Central memory CD8-positive, alpha-beta T cell (primary cell): Measurements from ENCODE around the gene HOOK1.

Source experiments
- ATAC-seq: fragments of 150-1000 bp; cut with Tn5 transposase; replicated peaks from 2 replicates; pipeline ENCODE4 v1.10.0; 2022; ENCODE audit warnings: mild to moderate bottlenecking, moderate FRiP score, moderate number of reproducible peaks; ENCODE audit not compliant: poor library complexity, severe bottlenecking; ENCODE audit errors: extremely low read depth
- DNase-seq, 2 donors: peaks; one replicate each; pipeline ENCODE4 v3.0.0; 2021; ENCODE audit warnings: low spot score in 2 of 2
- H3K27ac Mint-ChIP-seq: one replicate; pipeline ENCODE4 v1.8.0; 2022; ENCODE audit warnings: low read depth, mild to moderate bottlenecking, moderate library complexity, mixed read lengths
- H3K27me3 Mint-ChIP-seq: one replicate; pipeline ENCODE4 v1.8.0; 2022; ENCODE audit warnings: mixed read lengths
- H3K36me3 Mint-ChIP-seq: one replicate; pipeline ENCODE4 v1.8.0; 2022; ENCODE audit warnings: mild to moderate bottlenecking, moderate library complexity, mixed read lengths; ENCODE audit not compliant: insufficient read depth
- H3K4me1 Mint-ChIP-seq: one replicate; pipeline ENCODE4 v1.8.0; 2022; ENCODE audit warnings: mixed read lengths
- H3K4me3 Mint-ChIP-seq: one replicate; pipeline ENCODE4 v1.8.0; 2022; ENCODE audit warnings: mild to moderate bottlenecking, moderate library complexity, mixed read lengths
- H3K9me3 Mint-ChIP-seq: one replicate; pipeline ENCODE4 v1.8.0; 2022; ENCODE audit warnings: mixed read lengths

Gene HOOK1

DNA sequence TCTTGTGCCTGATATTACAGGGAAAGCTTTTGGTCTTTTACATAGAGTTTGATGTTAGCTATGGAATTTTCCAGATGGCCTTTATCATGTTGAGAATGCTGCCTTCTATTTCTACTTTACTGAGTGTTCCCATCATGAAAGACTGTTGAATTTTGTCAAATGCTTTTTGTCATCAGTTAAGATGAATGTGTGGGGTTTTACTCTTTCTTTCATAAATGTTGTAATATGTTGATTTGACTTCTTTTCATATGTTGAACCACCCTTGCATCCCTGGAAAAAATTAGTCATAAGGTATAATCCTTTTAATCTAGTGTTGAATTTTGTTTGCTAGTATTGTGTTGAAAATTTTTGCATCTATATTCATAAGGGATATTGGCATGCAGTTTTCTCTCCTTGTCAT, 16.1 kb upstream of the HOOK1 start:
- DNase-seq, result no peak
- H3K4me1 Mint-ChIP-seq, result no peaks in the 10 kb centered on the region
- no peaks in the 10 kb centered on the region for H3K36me3 Mint-ChIP-seq
- H3K27me3 Mint-ChIP-seq, result peaks cover 37% of the 10 kb centered on the region
- H3K4me3 Mint-ChIP-seq, result no peak overlapping the region
- H3K9me3 Mint-ChIP-seq, result no peaks in the 10 kb centered on the region
- no peak overlapping the region for H3K27ac Mint-ChIP-seq
- no peak for ATAC-seq

DNA sequence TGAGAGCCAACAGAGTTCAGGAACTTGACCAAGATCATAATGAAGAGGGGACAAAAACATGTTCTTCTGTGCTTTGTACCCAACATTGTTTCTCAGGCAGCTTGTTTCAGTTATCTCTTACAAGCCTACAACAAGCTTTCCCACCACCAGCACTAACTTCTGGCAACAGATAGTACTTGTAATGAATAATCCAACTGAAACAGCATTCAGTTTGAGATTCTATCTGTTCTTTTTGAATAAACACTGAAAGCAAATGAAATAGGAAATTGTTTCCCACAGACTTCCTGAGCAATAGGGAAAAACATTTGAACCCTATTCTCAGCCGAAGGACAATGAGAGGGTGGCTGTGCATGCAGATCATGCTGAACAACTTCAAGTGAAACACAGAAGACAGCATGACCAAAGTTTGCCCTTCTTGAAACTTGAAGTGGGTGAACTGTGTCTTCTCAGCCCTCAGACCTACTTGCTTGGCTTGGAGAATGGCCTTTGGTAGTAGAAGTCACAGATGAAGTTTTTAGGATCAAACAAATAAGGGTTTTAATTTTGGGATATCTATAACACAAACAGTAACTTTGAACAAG, 11.2 kb upstream of the HOOK1 start:
- Mint-ChIP-seq H3K4me3 (no peak overlapping the region), H3K9me3 (no peaks in the 10 kb centered on the region), H3K36me3 (no peaks in the 10 kb centered on the region), H3K27ac (no peak overlapping the region), H3K4me1 (no peaks in the 10 kb centered on the region), H3K27me3 (peaks cover 38% of the 10 kb centered on the region)
- DNase-seq (no peak), ATAC-seq (no peak)

DNA sequence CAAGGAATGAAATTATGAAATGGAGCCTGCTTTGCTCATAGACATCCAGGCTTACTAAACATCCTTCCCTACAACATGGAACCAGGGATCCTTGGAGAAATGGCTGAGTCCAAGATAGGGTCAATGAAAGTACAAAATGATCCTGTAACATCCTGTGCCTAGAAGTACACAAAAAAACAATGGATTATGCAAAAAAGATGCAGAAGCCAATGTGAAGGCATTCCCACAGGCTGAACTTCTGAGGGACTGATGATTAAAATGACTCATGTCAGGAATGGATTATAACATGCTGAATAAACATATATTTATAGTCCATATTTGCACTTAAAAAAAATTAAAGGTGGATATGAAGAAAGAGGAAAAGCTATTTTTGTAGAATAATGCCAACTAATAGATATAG, 10.4 kb upstream of the HOOK1 start:
- Mint-ChIP-seq H3K4me3 (no peak overlapping the region), H3K9me3 (no peaks in the 10 kb centered on the region), H3K4me1 (no peaks in the 10 kb centered on the region), H3K27me3 (peaks cover 45% of the 10 kb centered on the region), H3K36me3 (no peaks in the 10 kb centered on the region), H3K27ac (no peak overlapping the region)
- ATAC-seq (no peak), DNase-seq (no peak)

DNA sequence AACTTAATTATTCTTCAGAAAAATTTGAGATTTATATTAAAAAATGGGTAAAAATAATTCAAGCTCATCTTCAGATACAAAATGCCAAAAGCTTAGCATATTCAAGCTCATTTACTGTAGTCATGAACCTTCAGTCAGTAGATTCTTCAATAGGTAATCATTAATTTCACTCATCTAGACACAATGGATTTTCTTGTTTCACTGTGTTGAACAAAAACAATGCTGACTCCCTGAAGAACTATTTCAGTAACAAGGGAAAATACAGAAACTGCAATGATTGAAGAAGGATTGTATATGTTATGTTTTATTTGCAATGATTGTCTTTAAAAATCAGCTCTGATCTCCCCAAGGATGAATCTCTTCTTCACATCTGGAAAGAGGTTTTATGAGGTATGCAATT, 9.2 kb upstream of the HOOK1 start:
- ATAC-seq (no peak), DNase-seq (no peak)
- Mint-ChIP-seq H3K27ac (no peak overlapping the region), H3K27me3 (peaks cover 52% of the 10 kb centered on the region), H3K9me3 (no peaks in the 10 kb centered on the region), H3K36me3 (no peaks in the 10 kb centered on the region), H3K4me1 (no peaks in the 10 kb centered on the region), H3K4me3 (no peak overlapping the region)

DNA sequence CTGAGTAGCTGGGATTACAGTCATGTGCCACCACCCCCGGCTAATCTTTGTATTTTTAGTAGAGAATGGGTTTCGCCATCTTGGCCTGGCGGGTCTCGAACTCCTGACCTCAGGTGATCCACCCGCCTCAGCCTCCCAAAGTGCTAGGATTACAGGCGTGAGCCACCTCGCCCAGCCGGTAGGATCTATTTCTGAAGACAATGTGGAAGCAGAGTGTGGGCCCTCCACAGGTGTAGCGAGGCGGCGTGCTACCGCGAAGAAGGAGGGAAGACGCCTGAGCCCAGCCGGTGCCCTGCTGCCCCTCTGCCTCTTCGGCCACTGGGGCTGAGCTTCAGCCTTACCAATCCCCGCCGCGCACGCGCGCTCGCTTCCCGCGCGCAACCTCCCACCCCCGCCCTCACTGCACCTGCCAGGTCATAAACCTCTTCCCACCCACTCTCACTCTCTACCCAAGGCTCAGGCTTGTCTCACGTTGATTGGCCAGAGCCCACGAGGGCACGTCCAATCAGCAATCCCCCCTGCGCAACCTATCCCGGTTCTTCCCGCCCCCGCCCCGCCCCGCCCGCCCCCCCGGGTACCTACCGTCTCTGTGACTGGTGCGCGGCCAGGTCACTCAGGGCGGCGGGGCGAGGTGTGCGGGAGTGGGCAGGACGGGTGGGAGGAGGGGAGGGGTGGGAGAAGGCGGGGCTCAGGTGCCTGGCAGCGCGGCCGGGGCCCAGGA, 409 bp upstream of the HOOK1 start:
- Mint-ChIP-seq H3K27me3 (peaks cover 23% of the 10 kb centered on the region), H3K4me3 (no peak overlapping the region), H3K36me3 (peaks cover 8% of the 10 kb centered on the region), H3K27ac (peak overlapping the region; percentile 3), H3K9me3 (no peaks in the 10 kb centered on the region), H3K4me1 (peaks cover 6% of the 10 kb centered on the region)
- peak; percentile 51 to 79 for DNase-seq
- peak; percentile 94 for ATAC-seq

DNA sequence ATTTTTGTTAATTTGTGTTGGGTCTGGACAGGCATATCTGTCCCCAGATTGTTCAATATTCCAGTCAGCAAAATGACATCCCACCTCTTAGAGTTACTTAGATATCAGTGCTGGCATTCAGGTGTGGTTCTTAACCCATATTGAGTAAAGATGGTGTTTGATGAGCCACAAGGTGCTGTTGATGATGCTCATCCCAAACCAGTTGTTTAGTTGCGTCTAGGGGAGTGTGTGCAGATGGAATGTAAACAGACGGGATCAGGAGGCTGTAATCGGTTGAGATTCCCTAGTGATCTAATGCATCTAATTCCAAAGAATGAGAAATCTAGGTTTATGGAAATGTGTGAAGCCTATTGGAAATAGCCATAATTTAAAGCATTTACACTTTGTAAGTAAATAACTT, 1.1 kb downstream of the HOOK1 start:
- ATAC-seq (no peak), DNase-seq (no peak)
- peaks cover 8% of the 10 kb centered on the region for H3K36me3 Mint-ChIP-seq

DNA sequence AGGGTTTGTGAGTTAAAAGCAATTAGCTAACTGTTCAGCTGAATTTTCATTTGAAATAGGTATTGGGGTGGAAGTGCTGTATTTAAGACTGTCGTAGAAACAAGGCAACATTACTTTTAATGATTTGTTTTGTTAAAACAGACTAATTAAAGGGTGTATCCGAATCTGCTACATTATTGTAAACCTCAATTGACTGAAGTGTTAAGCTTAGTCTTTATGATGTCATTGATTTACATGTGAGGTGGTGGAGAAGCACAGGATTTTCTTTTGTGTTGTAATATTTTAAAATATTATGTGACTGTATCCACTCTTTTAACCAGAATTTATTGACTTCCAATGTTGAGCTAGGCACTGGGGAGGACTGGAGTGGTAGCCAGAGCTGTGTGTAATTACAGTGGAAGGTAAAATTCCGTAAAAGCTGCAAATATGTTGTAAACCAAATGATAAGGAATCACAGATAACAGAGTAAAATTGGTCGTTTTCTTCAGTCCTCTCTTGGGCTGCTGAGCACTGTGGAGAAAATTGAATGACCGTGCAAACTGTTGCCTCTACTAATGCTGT, 1.6 kb downstream of the HOOK1 start:
- Mint-ChIP-seq H3K9me3 (no peaks in the 10 kb centered on the region), H3K36me3 (peaks cover 8% of the 10 kb centered on the region), H3K27me3 (peaks cover 3% of the 10 kb centered on the region), H3K4me1 (peaks cover 6% of the 10 kb centered on the region), H3K4me3 (no peak overlapping the region), H3K27ac (no peak overlapping the region)
- DNase-seq (no peak), ATAC-seq (no peak)

More for the DNA sequence above, 1.1 kb downstream of the HOOK1 start:
- Mint-ChIP-seq H3K4me1 (peaks cover 6% of the 10 kb centered on the region), H3K27ac (no peak overlapping the region), H3K27me3 (peaks cover 8% of the 10 kb centered on the region), H3K4me3 (no peak overlapping the region), H3K9me3 (no peaks in the 10 kb centered on the region)

DNA sequence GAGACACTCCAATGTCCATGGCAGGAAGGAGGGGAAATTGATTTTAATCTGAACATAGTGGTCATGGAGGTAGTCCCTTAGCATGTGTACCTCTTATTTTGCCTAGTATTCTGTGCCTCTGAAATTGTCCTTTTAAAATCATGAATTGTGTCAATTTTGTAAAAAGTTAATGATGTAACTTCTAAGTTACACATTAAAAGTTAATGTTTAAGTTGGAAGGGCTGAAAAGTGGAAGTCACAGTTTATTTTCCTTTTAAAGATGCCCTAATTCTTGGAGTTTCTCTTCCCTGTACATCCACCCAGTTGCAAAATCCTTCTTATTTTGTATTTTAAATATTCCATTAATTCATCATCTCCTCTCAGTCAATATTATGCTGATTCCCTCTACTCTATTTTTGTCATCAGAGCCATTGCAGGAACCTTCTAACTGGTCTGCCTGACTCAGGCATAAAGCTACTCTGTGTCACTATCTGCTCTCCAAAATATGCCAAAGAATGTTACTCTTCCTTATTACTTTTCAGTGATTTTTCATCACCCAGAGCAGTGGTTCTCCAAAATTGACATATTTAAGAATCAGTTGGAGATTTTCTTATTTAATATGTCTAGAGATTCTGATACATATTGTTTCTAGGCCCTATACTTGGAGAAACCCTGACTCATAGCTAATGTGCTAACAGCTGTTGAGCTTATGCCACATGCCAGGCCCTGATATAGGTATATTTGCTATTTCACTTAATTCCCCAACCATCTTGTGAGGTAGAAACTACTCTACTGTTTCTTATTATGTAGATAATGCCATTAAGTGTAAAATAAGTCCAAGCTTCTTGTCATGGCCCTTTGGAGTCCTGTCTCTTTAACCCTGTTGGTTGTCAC, 5.1 kb downstream of the HOOK1 start:
- Mint-ChIP-seq H3K9me3 (no peaks in the 10 kb centered on the region), H3K36me3 (peaks cover 3% of the 10 kb centered on the region), H3K27me3 (no peaks in the 10 kb centered on the region), H3K4me3 (no peak overlapping the region), H3K4me1 (no peaks in the 10 kb centered on the region), H3K27ac (no peak overlapping the region)
- ATAC-seq (no peak), DNase-seq (no peak)

DNA sequence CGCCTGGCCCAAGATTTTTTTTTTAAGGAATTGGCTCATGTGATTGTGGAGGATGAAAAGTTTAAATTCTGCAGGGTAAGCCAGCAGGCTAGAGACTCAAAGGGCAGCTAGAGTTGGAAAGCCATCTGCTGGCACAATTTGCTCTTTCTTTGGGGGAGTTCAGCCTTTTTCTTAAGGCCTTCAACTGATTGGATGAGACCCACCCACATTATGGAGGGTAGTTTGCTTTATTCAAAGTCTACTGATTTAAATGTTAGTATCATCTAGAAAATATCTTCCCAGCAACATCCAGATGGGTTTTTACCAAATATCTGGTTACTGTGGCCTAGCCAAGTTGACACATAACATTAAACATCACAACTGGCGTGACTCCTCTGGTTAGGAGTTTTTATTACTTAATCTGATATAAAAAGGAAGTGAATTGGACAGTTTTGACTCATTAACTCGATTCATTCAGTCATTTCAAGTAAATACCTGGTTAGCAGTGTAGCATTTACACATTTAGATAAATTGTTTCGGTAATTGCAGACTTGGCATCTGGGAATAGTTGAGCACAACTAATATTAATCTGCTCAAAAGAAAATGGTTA, 12.4 kb downstream of the HOOK1 start:
- DNase-seq, result no peak
- Mint-ChIP-seq H3K4me1 (no peaks in the 10 kb centered on the region), H3K27me3 (no peaks in the 10 kb centered on the region), H3K36me3 (peaks cover 2% of the 10 kb centered on the region), H3K27ac (no peak overlapping the region), H3K9me3 (no peaks in the 10 kb centered on the region), H3K4me3 (no peak overlapping the region)
- ATAC-seq, result no peak

DNA sequence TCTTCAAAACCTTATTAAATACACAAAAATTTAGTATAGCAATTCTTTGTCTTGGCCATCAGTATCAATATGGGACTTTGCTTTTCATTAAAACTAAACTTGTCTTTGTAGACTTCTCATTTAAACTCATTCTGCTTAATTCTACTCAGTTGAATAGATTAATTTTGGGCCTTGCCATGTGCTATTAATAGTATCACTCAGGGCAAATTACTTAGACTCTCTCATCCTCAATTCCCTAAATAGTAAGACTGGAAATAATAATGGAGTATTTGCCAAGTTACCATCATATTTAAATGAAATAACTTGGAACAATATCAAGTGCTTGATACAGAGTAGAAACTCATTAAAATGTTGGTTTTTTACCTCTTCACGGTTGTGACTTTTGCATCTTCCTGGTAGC, 13.4 kb downstream of the HOOK1 start:
- H3K27ac Mint-ChIP-seq, result no peak overlapping the region
- H3K27me3 Mint-ChIP-seq, result no peaks in the 10 kb centered on the region
- H3K36me3 Mint-ChIP-seq, result peaks cover 2% of the 10 kb centered on the region
- no peak overlapping the region for H3K4me3 Mint-ChIP-seq
- no peaks in the 10 kb centered on the region for H3K4me1 Mint-ChIP-seq
- H3K9me3 Mint-ChIP-seq, result no peaks in the 10 kb centered on the region
- ATAC-seq (no peak), DNase-seq (no peak)

DNA sequence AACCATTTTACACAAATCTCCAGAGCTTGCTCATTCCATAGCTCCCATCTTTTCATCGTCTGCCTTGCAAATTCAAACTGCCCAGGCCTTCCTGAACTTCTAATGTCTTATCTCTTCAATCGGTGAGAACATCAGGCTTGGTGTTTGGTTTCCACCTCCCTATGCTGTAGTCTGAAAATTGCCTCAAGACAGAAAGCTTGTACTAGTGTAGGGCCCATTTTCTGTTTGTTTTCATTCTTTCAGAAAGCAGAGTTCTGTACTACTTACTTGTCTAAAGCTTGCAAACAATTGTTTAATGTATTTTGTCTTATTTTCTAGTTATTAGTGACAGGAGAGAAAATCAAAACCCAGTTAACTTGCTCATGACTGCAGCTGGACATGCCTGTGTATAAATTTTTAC, 16.8 kb downstream of the HOOK1 start:
- Mint-ChIP-seq H3K4me1 (no peaks in the 10 kb centered on the region), H3K9me3 (no peaks in the 10 kb centered on the region), H3K27me3 (no peaks in the 10 kb centered on the region), H3K36me3 (peaks cover 4% of the 10 kb centered on the region), H3K4me3 (no peak overlapping the region), H3K27ac (no peak overlapping the region)
- no peak for DNase-seq
- no peak for ATAC-seq

DNA sequence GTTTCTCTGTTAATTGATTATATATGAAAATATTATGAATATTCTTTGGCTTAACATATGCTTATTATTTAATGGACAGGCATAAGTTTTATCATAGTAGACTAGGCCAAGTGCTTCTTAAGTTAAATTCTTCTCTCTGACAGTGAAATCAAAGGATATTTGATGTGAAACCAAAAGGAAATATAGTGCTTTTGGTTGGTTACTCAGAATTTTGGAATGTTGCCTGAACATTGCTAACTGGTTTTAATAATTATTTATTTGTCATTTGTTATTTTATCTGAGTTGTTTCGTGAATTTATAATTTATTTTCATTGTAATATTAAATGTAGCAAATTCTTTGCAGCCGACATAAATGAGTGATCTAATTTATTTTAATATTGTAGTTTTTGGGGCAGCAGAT, 18.3 kb downstream of the HOOK1 start:
- Mint-ChIP-seq H3K27ac (no peak overlapping the region), H3K27me3 (no peaks in the 10 kb centered on the region), H3K36me3 (peaks cover 4% of the 10 kb centered on the region), H3K4me1 (no peaks in the 10 kb centered on the region), H3K9me3 (no peaks in the 10 kb centered on the region), H3K4me3 (no peak overlapping the region)
- no peak for ATAC-seq
- DNase-seq, result no peak
